Left renal pelvis (tissue), 4 donors: ENCODE measurements around the gene MAN1B1. TPM values are rescaled to one million over a fixed set of nuclear protein-coding genes. Genes with fewer than 3 reads are reported as not detected.
A peak's percentile ranks its signal among the peaks of the same experiment; 100 is the strongest.
"Not testable (repeated sequence)": the region's sequence is repeated elsewhere in the genome, so short reads cannot be mapped to it uniquely, and the experiment has no call there.

Experiments
- DNase-seq, 4 donors: peaks; one replicate each; pipeline ENCODE4 v3.0.0-alpha.2; 2013; ENCODE audit warnings: low read depth in 4 of 4, low spot score in 3 of 4
- polyA plus RNA-seq, 4 donors: library from polyadenylated mRNA; unstranded; fragments of 120-200 nt; gene quantifications; one replicate each; pipeline ENCODE4 v1.2.1, GENCODE V29; 2013; ENCODE audit not compliant: insufficient read length in 4 of 4

MAN1B1 gene
- polyA plus RNA-seq, 4 donors: 48.7 to 73.8 (median 52.6) TPM

DNA sequence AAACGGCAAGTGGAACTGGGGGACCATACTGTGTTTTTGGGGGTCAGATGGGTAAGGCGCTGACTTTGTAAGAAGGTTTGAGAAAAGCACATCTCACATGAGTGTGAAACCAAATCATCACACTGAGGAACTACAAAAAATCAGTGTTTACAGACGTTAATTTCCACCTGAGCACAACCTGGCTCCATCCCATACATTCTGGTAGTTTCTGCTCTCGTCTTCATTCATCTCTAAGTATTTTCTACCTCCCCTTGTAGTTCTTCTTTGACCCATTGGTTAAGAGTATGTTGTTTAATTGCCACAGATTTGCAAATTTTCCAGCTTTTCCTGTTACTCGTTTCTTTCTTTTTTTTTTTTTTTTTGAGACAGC, 36.7 kb downstream of the MAN1B1 start:
- no peak for DNase-seq

DNA sequence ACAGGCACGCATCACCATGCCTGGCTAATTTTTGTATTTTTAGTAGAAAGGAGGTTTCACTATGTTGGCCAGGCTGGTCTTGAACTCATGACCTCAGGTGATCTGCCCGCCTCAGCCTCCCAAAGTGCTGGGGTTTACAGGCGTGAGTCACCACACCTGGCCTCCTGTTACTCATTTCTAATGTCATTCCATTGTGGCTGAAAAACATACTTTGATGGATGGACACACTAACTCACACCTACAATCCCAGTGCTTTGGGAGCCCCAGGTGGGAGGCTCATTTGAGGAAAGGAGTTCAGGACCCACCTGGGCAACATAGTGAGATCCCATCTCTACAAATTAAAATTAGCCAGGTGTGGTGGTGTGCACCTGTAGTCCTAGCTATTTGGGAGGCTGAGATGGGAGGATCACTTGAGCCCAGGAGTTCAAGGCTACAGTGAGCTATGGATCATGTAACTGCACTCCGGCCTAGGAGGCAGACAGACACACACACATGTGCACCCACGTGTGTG, 37.2 kb downstream of the MAN1B1 start:
- not testable (repeated sequence) for DNase-seq

DNA sequence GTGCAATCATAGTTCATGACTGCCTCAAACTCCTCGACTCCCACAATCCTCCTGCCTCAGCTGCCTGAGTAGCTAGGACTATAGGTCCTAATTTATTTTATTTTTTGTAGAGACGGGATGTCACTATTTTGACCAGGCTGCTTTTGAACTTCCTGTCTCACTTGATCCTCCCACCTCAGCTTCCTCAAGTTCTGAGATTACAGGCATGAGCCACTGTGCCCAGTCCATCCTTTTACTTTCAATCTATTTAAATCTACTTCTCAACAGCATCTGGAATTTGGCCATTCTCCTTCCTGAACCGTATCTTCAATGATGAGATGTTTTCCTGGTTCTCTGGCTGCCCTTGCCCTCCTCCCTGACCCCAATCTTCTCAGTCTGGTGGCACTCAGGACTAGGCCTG, 40.0 kb downstream of the MAN1B1 start:
- no peak for DNase-seq

DNA sequence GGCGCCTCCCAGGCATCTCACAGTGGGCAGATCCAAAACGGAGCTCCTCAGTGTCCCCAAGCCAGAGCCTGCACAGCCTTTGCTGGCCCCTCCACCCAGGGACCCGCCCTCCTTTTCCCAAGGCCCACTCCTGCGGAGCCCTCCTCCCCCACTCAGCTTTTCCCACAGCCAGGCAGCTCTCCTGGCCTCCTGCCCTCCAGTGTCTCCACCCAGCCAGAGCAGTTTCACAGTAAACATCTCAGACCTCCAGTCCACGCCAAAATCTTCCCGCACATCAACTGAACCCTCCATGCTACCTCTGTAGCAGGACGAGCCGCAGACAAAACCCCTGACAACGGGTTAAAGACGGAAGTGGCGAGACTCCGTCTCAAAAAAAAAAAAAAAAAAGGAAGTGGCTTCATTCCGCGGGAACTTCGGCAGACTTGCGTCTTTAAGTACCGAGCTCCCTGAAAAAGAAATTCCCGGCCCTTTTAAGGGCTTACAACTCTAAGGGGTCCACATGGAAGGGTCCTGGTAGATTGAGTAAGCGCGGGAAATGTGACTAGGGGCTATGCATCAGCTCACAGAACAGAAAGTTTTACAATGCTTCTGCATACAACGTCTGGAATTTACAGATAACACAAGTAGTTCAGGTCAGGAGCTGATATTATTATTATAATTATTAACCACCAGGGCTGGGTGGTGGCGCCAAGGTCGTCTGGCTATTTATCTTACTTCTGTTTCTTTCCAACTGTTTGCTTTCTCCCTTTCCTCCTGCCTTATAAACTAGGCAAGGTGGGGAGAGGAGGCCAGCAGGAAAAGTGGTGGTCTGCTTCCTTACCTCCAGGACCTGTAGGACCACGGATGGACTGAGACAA, 40.7 kb downstream of the MAN1B1 start:
- DNase-seq: no peak

DNA sequence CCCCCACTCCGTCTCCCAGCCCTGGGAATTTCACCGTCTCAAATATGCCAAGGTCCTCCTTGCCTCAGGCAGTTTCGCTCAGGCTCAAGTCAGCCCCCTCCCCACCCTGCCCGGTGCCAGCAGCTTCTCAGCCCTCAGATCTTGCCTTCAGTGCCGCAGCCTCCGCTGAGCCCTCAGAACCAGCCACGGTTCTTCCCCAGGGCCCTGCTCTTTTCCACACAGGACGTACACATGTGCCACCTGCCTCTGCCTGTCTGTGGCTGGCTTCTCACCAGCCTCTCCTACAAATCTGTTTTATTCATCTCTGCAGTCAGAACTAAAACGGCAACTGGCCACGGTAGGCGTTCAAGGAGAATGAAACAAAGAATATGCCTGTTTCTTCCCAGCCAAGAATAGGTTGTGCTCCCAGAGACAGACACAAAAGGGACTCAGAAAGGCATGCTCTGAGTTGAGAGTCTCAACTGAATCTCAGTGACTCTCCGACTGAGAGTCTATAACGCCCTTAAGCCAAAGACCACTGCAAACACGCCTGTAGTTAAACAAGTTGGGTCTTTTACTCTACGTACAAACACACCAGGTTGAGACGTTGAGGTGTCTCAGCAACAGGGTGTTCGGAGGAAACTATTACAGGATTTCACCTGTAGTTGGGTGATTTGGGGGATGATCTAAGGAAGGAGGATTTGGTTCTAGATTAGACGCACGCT, 41.5 kb downstream of the MAN1B1 start:
- no peak for DNase-seq

DNA sequence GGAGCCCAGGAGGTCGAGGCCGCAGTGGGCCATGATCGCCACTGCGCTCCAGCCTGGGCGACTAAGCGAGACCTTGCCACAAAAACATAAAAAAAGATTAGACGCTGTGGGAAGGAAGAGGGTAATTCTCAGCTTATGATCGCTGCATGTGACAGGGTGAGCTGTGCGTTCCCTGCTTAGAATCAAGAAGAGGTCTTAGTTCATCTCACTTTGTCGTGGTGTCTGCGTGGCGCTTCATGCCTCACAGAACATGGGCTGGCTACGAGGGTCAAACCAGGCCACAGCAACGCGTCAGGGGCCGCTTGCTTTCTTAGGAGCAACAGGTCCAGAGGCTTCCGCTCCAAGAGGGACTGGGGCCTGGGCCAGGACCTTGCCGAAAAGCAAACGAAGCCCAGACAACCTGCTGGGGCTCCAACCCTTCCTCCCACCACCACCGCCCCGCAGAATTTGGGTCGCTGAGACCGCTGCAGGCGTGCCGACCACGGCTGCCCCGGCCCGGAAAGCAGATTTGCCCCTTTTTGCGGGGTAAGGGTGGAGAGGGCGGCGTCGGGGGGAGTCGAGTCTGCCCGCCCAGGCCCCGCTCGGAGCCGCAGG, 42.2 kb downstream of the MAN1B1 start:
- no peak for DNase-seq

DNA sequence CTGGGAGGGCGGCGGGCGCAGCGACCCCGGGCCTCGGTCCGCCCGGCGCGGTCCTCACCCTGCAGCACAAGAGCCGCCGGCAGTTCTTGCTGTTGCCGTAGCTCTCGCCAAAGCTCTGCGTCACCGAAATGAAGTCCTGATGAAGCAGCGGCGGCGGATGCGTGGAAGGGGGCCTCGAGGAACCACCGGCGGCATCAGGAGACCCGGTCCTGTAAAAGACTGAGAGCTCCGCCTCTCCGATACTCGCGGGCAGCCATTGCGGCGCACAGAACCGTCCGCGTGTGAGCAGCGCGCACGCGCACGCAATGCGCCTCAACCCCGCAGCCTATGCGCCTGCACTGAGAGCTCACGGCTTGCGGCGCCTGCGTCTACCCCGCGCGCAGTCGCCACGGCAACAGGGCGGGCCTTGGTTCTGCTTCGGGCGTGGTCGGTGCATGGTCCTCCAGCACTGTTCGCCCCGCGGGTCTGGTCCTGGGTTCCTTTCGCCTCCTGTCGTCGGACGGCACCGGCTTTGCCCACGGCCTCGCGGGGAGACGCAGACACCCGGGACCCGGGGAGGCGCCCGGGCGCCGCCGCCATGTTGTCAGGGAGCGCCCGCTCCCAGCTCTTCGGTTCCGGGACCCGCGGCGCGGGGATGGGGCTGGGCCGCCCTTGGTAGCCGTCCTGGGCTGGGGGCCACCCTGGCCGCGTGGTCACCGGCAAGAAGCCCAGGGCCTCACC, 42.8 kb downstream of the MAN1B1 start:
- peak; percentile 67 to 75 (median 69) for DNase-seq

DNA sequence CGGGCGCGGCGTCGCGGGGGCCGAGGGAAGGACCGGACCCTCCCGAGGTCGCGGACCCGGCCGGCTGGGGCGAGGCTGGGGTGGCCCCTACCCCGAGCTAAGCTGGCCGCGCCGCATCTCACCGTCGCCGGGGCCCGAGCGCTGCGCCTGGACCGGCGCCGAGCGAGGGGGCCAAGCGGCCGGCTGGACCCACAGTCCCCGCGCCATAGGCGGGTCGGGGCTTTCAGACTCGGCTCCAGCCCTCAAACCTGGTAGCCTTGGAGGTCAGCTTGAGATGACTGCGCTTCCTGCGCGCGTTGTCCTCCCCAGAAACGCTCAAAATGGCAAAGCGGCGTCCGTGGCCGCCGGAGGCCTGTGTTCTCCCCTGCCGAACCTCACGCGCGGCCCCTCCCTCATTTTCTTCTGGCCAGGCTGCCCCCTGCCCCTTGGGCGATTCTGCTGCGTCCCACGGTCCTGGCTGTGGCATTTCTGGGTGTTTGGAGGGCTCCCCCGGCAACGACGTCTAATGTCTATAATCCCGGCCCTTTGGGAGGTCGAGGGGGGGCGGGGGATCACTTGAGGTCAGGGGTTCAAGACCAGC, 43.5 kb downstream of the MAN1B1 start:
- DNase-seq: no peak

DNA sequence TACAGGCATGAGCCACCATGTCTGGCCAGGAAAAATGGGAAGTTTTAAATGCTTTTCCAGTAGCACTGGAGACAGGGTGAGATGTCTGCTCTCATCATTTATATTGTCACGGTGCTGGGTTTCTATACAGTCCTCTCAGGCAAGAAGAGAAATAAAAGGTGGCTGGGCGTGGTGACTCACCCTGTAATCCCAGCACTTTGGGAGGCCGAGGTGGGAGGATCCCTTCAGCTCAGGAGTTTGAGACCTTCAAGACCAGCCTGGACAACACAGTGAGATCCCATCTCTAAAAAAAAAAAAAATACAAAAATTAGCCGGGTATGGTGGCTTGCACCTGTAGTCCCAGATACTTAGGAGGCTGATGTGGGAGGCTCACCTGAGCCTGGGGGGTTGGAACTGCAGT, 47.4 kb downstream of the MAN1B1 start:
- no peak for DNase-seq

DNA sequence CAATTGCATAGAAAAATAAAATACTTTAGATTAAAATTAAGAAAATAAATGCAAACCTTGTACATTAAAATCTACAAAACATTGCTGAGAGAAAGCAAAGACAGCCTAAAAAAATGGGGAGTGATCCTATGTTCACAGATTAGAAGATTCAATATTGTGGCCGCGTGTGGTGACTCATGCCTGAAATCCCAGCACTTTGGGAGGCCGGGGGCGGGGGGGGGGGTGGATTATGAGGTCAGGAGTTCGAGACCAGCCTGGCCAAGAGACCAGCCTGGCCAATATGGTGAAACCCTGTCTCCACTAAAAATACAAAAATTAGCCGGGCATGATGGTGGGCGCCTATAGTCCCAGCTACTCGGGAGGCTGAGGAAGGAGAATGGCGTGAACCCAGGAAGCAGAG, 48.4 kb downstream of the MAN1B1 start:
- not testable (repeated sequence) for DNase-seq

DNA sequence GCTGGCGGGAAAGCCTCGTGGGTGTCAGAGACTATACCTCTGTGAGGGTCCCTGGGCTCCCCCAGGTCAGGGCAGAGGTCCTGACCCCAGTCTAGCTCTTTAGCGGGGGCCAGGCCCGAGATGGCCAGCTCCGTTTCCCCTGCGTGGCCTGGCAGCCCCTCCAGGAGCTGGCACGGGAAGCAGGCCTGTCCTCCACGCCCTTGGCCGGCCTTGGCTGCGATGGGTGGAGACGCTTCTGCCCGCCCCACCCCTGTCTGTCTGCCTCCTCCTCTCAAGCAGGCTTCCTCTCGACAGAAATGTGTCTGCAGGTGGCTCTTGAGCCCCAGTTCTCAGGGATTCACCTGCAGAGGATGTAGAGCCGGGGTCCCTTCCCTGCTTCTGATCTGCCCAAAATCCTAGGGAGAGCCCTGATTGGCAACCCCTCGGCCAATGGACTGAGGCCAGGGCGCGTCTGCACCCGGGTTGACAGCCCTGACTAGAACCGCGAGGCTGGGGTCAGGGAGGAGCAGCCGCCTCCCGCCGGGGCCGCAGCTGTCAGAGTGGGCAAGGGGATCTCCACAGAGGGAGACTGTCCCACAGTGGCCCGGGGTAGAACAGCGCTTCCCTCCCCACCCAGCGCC, 49.6 kb downstream of the MAN1B1 start:
- no peak for DNase-seq

DNA sequence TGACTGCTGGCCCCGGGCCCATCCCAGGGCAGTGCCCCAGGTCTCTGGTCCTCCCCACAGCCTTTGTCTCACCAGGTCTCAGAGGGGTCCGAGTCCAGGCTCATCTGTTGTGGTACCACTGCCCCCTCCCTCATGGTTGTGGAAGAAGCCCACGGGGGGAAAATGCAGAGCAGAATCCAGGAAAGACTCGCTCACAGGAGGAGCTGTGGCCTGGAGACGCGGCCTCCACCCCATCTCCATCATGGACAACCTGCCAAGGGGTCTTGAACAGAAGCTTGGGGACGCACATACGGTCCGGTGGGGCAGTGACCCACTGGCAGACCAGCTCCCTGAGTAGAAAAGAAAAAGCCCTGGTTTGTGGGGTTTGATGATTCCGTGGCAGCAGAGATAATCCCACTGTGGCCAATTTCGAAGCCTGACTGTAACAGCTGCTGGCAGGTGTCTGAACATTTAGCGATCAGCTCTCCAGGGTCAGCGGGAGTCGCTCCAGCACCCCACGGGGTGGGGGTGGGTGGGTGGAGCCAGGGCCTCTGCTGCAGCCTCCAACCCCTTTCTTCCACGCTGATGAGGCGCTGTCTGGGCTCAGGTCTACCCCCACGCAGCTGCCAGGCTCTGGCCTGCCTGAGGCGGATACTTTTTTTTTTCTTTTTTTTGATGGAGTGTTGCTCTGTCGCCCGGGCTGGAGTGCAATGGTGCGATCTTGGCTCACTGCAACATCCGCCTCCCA, 50.3 kb downstream of the MAN1B1 start:
- no peak for DNase-seq

DNA sequence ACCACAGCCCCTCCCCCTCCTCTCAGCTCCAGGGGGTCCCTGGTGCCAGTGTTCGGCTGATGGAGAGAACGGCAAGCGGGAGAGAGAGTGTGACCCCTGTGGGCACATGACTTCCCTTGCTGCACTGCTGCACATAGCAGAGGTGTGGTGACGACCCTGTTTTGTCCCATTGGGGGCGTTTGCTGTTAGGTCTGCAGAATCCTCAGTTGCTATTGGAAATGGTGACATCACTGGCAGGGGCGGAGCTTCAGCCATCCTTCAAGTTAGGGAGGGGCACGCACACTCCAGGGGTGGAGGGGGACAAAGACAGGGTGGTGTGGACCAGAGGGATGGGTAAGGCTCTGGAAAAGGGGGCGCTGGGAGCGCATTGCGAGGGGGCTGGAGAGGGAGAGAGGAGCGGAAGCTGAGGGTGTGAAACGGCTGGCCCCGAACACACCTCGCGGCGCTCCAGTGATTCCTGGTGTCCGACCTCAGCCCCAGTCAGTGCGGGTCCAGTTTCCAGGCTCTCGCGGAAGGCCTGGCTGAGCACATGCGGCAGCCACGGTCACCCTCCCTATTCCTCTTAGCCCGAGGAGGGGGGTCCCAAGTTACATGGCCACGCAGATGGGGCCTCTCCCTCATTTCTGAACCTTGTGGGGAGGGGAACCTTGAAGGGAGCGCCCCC, 51.4 kb downstream of the MAN1B1 start:
- no peak for DNase-seq

DNA sequence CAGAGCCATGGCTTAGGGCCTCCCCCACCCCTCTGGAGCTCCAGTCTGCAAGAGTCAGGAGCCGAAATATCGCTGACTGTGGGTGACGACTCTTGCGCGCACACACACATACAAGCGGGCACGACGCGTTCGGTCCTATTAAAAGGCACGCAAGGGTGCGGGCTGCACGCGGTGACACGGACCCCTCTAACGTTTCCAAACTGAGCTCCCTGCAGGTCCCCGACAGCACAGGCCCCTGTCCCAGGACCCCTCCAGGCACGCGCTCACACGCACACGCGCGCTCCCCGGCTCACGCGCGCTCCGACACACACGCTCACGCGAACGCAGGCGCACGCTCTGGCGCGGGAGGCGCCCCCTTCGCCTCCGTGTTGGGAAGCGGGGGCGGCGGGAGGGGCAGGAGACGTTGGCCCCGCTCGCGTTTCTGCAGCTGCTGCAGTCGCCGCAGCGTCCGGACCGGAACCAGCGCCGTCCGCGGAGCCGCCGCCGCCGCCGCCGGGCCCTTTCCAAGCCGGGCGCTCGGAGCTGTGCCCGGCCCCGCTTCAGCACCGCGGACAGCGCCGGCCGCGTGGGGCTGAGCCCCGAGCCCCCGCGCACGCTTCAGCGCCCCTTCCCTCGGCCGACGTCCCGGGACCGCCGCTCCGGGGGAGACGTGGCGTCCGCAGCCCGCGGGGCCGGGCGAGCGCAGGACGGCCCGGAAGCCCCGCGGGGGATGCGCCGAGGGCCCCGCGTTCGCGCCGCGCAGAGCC, 52.1 kb downstream of the MAN1B1 start, which contains the start of gene GRIN1:
Gene GRIN1 (plus strand): TSS at position 433 of the 746 bp plus-strand sequence. CDS start 333 bp downstream, outside the sequence.
- peak in 2 of 4 donors; percentile 34 to 42 for DNase-seq

DNA sequence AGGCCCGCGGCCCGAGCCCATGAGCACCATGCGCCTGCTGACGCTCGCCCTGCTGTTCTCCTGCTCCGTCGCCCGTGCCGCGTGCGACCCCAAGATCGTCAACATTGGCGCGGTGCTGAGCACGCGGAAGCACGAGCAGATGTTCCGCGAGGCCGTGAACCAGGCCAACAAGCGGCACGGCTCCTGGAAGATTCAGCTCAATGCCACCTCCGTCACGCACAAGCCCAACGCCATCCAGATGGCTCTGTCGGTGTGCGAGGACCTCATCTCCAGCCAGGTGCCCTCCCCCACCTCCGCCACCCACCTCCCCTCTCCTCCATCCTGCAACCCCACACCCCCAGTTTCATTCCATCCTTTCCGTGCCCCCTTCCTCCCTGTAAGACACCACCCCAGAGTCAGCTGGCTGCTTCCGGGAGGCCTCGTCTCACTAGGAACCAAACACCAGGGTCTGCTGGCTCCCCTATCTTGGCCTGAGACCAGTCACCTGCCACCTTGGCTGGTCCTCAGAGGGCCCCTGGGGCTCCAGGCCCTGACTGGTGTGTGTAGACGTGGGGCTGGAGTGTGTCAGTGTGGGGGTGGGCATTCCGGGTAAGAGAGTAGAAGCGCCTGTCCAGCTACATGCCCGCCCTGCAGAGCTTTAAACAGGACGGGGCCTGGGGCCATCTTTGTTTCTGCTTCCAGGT, 52.8 kb downstream of the MAN1B1 start:
- no peak for DNase-seq

DNA sequence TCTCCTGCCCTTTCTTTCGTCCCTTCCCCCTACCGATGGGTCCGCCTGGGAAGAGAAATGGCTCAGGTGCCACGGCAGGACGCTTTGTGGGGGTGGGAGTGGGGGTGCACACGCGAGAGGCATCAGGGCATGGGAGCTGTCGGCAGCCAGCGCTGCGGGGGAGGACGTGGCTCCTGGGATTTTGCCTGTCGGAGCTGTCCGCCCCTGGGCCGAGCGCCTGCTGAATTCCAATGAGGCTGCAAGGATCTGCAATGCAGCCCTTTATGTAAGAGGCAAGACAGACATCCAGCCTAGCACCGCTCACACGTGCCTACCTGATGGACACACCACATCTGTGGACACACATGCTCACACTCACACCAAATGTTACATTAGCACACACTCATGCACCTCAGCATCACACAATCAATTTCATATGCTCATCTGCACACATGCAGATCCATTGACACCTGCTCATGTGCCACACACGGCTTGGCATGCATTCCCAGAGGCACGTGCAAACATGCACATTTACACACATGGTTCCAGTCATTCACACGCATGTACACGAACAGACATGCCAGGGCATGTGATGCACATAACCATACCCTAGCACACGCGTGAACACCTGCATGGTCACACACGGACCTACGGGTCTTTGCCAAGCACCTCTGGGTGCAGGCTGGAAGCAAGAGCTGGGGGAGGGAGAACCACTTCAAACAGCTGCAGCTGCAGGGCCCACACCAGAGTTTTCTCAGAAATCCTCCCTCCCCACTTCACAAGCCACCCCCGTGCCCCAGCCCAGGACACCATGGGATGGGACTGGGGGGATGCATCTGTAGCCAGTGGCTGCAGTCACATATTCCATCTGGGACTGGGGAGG, 53.6 kb downstream of the MAN1B1 start:
- no peak for DNase-seq
